Ishikawa (cell line): Measurements from ENCODE around the gene GDF10.

Experiments
- CEBPB ChIP-seq: IDR thresholded peaks from 2 replicates; pipeline ENCODE4 v1.6.1; 2012
- EGR1 ChIP-seq: IDR thresholded peaks from 2 replicates; pipeline ENCODE4 v1.6.1; 2012
- EP300 ChIP-seq: IDR thresholded peaks from 2 replicates; pipeline ENCODE4 v1.6.1; 2012; ENCODE audit warnings: borderline replicate concordance
- MAX ChIP-seq: IDR thresholded peaks from 2 replicates; pipeline ENCODE4 v1.6.1; 2012
- NFIC ChIP-seq: IDR thresholded peaks from 2 replicates; pipeline ENCODE4 v1.6.1; 2012
- ZBTB7A ChIP-seq: IDR thresholded peaks from 2 replicates; pipeline ENCODE4 v1.6.1; 2012; ENCODE audit warnings: low read depth
- TF ChIP-seq, protein P1 (sequence below): IDR thresholded peaks from 2 replicates; pipeline ENCODE4 v1.6.1; 2012; ENCODE audit warnings: low read depth, mild to moderate bottlenecking

DNA sequence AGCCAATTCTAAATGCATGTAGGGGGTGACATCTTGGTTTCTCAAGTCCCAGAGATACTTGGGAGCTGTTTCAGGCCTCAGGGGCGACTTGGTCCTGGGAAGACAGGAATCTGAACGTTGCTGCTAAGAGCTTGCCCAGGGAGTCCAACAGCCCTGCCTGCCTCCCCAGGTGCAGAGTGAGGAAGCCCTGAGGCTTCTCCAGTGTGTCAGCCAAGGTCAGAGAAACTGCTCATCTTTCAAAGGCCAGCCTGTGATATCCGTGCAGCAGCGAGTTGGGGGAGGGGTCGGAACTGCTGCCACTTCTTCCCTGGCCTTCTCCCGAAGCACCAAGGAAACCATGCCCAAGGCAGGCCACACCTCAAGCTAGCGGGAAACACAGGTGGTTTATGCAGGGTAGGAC is 32.0 kb downstream of the GDF10 start:
- TF ChIP-seq CEBPB: no peak
- TF ChIP-seq, protein P1, sequence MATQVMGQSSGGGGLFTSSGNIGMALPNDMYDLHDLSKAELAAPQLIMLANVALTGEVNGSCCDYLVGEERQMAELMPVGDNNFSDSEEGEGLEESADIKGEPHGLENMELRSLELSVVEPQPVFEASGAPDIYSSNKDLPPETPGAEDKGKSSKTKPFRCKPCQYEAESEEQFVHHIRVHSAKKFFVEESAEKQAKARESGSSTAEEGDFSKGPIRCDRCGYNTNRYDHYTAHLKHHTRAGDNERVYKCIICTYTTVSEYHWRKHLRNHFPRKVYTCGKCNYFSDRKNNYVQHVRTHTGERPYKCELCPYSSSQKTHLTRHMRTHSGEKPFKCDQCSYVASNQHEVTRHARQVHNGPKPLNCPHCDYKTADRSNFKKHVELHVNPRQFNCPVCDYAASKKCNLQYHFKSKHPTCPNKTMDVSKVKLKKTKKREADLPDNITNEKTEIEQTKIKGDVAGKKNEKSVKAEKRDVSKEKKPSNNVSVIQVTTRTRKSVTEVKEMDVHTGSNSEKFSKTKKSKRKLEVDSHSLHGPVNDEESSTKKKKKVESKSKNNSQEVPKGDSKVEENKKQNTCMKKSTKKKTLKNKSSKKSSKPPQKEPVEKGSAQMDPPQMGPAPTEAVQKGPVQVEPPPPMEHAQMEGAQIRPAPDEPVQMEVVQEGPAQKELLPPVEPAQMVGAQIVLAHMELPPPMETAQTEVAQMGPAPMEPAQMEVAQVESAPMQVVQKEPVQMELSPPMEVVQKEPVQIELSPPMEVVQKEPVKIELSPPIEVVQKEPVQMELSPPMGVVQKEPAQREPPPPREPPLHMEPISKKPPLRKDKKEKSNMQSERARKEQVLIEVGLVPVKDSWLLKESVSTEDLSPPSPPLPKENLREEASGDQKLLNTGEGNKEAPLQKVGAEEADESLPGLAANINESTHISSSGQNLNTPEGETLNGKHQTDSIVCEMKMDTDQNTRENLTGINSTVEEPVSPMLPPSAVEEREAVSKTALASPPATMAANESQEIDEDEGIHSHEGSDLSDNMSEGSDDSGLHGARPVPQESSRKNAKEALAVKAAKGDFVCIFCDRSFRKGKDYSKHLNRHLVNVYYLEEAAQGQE: no peak
- no peak for TF ChIP-seq MAX
- TF ChIP-seq EGR1: no peak
- TF ChIP-seq NFIC: no peak
- no peak for TF ChIP-seq EP300
- no peak for TF ChIP-seq ZBTB7A
